Measurements from ENCODE around the gene RABEP2.
"Not testable (repeated sequence)": the region's sequence is repeated elsewhere in the genome, so short reads cannot be mapped to it uniquely, and the experiment has no call there.

Gene RABEP2, protein sequence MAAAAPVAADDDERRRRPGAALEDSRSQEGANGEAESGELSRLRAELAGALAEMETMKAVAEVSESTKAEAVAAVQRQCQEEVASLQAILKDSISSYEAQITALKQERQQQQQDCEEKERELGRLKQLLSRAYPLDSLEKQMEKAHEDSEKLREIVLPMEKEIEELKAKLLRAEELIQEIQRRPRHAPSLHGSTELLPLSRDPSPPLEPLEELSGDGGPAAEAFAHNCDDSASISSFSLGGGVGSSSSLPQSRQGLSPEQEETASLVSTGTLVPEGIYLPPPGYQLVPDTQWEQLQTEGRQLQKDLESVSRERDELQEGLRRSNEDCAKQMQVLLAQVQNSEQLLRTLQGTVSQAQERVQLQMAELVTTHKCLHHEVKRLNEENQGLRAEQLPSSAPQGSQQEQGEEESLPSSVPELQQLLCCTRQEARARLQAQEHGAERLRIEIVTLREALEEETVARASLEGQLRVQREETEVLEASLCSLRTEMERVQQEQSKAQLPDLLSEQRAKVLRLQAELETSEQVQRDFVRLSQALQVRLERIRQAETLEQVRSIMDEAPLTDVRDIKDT
- 8.8 to 37.4 (median 24.0) reads per million in 18 experiments for total RNA-seq

DNA sequence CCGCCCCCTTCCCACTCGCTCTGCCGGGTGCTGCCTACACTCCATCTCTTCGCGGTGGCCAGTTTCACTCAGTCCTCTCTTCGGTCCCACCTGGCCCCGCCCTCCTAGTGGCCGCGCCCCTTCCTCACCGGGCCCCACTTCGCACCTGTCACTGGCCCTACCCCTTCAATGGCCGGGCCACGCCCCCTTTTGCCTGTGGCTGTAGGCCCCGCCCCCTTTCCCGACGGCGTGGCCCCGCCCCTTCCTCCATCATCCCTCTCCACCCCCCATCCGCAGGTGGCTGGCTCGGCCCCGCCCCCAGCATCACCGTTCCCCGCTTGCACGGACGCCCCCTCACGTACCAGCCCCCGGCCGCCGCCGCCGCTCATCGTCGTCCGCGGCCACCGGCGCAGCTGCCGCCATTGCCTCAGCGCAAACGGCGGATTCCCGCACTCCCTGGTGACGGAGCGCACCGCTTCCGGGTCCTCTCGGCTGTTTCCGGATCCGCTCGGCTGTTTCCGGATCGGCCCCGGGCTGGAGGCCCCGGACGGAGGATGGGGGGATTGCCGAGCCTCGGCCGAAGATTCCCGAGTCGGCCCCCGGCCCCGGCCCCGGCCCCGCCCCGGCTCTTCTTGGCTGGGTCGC, at the start of gene RABEP2:
TSS of gene RABEP2 (minus strand) at position 477 of the 624 bp plus-strand sequence. CDS start at position 402, 75 bp downstream.
- DNase-seq, result peak; percentile 93 to 96

DNA sequence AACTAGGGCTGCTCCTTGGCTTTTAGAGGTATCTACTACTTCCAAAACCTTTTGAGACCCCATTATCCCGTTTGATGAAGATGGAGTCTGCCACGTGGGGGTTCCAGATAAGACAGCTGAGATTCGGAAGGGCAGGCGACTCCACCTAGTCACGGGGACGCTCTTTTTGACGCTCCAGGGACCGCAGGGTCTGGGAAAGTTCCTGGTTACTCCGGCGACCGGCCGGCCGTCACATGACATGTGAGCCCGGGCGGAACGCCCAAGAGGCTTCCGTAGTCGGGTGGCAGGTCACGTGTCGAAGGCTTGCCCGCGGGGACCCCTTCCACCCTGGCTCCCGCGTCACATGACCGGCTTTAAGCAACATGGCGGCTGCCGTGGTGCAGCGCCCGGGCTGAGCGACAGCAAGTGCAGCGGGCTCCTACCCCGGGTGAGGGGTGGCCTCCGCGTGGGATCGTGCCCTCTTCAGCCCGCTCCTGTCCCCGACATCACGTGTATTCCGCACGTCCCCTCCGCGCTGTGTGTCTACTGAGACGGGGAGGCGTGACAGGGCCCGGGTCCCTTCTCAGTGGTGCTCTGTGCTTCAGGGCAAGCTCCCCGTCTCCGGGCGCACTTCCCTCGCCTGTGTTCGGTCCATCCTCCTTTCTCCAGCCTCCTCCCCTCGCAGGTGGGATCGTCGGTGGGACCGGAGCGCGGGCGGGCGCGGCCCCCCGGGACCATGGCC, 49.6 kb upstream of the RABEP2 start, which contains the start of gene SPNS1:
TSS of gene SPNS1 (plus strand) at position 342 of the 721 bp plus-strand sequence. CDS start at position 716, 374 bp downstream.
- DNase-seq, result peak; percentile 97 to 98

DNA sequence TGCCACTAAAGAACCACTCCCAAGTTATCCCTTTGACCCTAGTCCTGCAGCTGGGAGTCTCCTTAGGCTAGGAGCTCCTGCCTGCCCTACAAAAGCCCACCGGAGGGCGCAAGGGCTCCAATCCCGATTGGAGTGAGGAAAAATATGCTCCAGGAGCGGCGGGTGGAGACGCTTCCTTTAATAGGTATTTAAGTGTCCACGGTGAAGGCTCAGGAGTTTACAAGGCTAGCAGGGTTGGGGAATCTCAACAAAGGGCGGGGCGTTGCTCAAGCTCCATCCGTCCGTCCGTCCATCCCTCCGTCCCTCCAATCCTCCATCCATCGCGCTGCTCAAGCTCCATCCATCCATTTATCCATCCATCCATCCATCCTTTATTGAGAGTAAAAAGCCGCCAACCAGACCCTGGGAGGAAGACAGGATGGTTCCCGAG, 49.0 kb upstream of the RABEP2 start:
- peak; percentile 37 to 48 for DNase-seq

DNA sequence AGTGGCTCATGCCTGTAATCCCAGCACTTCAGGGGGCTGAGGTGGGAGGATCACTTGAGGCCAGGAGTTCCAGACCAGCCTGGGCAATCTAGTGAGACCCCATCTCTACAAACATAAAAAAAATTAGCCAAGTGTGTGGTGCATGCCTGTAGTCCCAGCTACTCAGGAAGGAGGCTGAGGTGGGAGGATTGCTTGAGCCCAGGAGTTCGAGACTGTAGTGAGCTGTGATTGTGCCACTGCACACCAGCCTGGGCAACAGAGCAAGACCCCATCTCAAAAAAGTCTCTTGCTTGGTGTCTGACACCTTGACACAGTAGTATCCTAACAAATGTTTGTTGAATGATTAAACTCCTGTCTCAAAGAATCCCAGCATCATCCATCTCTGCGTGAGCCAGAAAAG, 44.7 kb upstream of the RABEP2 start:
- DNase-seq, result not testable (repeated sequence)

DNA sequence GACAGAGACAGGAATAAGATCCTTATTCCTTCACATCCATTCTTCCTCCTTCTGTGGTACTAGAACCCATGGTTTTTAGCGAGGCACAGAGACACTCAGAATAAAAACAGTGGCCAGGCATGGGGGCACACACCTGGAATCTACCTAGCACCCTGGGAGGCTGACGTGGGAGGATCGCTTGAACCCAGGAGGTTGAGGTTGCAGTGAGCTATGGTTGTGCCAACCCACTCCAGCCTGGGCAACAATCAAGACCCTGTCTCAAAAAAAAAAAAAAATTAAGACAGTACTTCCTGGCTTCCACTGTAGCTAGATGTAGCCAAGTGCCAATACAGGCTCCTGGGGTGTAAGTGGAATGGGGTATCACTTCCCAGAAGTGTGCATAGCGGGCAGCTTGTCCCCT, 42.1 kb upstream of the RABEP2 start:
- no peak for DNase-seq

DNA sequence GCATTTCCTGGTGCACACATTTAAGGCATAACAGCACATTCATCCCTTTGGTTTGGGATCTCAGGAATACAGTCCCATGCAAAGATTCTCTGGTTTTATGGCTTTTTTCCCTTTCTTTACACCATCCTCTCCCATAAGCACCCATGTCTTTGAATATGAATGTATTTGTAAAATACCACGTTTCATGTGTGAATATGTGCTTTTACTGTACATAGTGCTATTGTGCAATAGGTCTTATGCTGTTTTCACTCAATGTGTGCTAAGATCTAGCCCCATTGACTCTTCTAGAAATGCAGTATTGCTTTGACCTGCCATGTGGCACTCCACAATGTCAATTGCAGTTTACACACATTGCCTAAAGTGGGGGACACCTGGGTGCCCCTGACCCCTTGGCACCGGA, 39.5 kb upstream of the RABEP2 start:
- DNase-seq, result no peak

DNA sequence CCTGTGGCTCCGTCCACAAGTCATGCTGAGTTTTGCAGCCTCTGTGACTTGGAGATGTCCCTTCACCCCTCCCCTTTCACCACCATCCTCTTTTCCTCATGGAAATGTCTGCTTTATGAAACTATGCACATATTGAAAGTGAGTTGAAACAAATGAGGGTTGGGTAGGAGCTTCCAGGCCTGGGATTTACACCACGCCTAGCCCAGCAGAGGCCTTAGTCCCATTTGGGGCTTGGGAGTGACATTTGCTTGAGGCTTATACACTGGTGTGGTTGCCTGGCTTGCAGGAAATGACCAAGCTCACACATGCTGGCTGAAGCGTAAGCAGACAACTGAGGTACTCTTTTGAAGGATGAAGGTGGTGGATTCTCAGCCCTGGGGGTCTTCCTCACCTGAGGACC, 39.0 kb upstream of the RABEP2 start:
- DNase-seq, result no peak

DNA sequence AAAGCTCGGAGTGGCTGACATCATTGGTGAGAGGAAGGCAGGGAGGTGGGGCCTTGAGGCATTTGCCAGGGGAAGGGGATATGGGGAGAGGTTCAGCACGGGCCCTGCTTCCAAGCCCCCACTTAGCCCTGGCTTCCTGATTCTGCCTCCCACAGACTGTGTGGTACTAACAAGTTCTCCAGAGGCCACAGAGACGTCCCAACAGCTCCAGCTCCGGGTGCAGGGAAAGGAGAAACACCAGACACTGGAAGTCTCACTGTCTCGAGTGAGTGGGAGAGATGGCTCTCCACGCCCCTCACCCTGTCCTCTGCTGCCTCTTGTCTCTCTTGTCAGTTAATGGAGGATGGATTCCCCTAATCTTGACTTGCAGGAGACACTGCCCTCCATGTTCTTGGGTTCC, 33.8 kb upstream of the RABEP2 start:
- peak; percentile 21 to 65 for DNase-seq

DNA sequence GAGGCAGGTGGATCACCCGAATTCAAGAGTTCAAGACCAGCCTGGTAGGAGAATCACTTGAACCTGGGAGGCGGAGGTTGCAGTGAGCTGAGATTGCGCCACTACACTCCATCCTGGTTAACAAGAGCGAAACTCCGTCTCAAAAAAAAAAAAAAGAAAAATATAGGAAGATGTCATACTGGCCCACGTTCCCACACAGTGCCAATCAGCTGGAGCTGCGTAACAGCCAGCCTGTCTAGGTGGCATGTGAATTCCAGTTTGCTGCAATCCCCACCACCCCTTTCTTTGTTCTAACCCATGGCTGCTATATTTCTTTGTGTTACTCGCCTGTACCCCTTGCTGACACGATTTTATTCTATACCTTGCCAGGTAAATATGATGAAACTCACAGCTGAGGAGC, 33.2 kb upstream of the RABEP2 start:
- DNase-seq, result peak; percentile 29 to 56

DNA sequence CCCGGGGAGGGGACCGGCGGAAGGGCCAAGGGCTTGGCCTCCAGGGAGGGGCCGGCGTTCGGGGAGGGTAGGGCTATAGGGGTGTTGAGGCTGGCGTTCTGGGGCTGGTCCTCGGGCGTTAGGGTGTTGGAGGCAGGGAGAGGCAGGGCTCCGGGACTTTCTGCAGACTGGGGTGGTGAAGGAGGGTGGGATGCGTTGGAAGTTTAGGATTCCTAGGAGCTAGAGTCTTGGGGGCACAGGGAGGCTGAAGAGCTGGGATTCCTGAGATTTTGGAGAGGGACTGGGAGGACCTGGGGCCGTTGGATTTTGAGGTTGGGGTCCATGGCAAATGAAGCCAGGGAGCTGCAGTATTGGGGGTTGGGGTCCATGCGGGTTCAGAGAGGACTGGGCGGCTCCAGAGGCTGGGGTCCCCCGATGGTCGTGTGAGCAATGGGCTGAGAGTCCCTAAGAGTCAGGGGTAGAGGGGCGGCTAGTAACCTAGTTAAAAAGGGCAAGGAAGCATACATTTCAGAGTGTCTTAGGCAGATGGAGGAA, 26.4 kb upstream of the RABEP2 start:
- peak in 1 of 2 donors; percentile 4 for DNase-seq

DNA sequence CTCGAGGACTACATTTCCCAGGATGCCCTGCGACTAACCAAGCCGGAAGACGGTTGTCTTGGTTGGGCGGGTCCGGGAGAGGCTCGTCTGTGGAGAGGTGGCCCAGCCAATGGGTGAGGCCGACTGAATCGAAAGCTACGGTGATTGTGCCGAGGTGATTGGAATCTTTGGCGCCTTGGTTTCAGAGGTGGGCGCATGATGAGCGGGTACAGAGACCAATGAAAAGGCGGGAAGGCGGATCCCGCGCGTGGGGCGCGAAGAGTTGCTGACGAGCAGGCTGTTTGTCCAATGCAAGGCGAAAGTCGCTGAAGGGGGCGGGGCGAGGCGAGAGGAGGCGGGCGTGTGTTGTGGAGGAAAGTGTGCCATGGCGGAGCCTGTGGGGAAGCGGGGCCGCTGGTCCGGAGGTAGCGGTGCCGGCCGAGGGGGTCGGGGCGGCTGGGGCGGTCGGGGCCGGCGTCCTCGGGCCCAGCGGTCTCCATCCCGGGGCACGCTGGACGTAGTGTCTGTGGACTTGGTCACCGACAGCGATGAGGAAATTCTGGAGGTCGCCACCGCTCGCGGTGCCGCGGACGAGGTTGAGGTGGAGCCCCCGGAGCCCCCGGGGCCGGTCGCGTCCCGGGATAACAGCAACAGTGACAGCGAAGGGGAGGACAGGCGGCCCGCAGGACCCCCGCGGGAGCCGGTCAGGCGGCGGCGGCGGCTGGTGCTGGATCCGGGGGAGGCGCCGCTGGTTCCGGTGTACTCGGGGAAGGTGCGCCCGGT, 25.8 kb upstream of the RABEP2 start, which contains the start of gene NFATC2IP:
TSS of gene NFATC2IP (plus strand) at position 290 of the 762 bp plus-strand sequence. CDS start at position 365, 75 bp downstream.
- DNase-seq, result peak; percentile 100

DNA sequence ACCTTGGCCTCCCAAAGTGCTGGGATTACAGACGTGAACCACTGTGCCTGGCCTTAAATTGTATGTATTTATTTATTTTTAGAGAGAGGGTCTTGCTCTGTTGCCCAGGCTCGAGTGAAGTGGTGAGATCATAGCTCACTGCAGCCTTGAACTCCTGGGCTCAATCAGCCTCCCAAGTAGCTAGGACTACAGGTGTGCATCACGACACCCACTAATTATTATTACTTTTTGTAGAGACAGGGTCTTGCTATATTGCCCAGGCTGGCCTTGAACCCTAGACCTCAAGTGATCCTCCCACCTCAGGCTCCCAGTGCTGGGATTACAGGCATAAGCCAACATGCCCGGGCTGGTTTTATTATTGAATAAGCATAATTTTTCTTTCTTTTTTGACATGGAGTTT, 21.6 kb upstream of the RABEP2 start:
- no peak for DNase-seq

DNA sequence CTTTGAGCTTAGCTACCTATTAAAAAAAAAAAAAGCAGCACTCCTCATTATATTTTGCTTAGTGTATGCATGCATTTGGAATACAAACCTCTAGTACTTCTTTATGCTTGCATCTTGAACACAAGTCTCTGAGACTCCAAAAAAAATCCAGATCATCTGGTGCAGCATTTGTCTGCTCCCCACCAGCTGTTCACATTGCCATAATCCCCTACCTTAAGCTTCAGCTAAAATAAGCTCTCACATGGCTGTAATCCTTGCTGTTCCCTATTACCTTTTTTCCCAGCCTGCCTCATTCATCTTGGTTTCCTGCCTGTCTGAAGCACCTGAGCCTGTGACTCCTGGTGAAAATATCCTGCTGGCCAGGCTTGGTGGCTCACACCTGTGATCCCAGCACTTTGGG, 18.2 kb upstream of the RABEP2 start:
- DNase-seq, result no peak

DNA sequence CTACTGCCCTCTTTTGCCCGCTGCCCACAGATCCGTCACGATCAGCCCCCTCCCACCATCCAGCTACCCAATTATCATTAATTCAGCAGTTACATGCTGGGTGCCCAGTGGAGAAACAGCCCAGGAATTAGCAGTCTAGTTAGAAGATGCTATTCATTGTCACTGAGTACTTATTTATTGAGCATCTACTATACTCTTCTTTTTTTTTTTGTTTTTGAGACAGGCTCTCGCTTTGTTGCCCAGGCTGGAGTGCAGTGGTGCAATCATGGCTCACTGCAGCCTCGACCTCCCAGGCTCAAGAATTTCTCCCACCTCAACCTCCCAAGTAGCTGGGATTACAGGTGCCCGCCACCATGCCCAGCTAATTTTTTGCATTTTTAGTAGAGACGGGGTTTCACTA, 14.8 kb upstream of the RABEP2 start:
- DNase-seq, result not testable (repeated sequence)

DNA sequence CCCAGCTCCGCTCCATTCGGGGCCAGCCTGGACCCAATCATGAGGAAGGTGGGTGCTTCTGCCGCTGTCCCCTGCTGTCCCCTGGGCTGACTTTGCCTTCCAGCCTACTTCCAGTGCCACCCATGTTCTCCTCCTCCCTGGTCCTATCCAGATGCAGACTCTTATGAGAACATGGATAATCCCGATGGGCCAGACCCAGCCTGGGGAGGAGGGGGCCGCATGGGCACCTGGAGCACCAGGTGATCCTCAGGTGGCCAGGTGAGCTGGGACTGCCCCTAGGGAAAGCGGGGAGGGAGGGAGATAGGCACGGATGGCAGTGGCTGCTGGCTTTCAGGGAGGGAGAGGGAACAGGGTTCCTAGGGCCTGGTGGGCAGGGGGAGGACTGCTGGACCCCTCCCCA, 13.7 kb upstream of the RABEP2 start:
- DNase-seq, result no peak

DNA sequence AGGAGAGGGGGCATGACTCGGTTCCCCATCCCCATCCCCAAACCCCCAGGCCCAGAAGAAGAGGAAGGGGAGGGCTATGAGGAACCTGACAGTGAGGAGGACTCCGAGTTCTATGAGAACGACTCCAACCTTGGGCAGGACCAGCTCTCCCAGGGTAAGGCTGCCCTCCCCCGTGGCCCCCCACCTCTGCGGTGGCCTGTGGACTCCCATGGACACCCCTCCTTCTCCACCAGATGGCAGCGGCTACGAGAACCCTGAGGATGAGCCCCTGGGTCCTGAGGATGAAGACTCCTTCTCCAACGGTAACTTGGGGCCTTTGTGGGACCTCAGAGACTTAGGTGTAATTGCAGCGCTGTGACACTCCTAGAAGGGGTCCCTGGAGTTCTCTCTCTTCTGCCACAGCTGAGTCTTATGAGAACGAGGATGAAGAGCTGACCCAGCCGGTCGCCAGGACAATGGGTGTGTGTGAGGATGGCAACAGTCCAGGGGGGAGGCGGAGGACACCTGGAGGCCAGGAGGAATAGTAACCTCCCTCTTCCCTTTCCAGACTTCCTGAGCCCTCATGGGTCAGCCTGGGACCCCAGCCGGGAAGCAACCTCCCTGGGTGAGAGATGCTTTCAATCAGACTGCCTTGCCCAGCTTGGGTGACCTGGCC, 12.3 kb upstream of the RABEP2 start:
- DNase-seq, result no peak

DNA sequence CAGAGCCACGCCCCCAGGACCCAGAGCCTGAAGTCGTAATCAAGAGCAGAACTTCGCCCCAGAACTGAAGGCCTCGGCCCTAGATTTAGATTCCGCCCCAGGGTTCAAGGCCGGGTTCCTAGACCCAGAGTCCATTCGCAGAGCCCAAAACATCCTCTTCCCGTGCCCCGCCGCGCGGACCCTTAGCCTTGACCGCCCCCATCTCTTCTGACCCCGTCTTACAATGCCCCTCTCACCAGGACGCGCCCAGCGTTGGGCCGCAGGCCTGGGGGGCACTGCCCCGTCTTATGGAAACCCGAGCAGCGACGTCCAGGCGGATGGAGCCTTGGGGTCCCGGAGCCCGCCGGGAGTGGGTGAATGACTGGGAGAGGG, 11.7 kb upstream of the RABEP2 start:
- no peak for DNase-seq

DNA sequence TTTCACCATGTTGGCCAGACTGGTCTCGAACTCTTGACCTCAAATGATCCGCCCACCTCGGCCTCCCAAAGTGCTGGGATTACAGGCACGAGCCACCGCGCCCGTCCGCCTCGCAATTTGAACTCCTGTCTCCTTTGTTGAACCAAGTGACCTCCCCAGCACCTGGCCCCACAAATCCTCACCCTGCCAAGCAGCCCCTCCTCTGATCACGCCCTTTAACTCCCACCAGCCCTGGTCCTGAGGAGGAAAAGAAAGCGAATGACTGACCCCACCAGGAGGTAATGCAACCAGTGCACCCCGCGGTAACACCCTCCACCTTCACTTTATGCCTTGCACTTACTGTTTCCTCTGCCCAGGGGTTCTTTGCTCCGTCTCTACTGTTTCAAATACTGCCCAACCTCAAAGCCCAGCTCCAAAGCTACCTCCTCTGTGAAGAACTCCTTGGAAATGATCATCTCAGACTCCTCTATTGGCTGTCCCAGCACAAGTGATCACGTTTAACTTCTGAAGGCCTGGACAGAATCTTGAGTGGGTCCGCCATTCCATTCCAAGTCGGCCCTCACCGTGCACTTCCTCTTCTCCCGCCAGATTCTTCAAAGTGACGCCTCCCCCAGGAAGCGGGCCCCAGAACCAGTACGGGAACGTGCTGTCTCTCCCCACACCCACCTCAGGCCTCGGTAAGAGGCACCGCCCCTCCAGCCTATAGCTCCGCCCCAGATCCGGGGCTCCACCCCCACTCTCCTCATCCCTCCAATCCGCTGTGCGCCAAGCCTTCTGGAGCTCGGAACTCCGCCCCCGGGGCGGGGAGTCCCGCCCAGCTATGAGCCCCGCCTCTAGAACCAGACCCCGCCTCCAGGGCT, 11.1 kb upstream of the RABEP2 start:
- DNase-seq, result peak; percentile 98

DNA sequence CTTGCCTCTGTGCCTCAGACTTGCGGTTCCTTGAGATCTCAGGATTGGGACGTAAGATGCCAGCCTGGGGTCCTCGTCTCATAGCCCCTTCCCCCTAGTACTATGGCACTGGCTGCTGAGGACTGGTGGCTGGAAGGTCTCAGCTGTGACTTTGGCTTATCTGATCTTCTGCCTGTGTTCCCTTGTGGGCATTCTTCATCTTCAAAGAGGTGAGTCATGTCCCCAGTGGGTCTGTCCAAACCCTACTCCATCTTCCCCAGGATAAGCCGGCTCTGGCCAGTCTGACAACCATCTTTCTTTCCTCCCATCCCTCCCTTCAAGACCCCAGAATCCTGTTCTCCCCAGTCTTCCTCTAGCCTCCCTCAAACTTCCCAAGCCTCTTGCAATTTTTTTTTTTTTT, 10.3 kb upstream of the RABEP2 start:
- no peak for DNase-seq

DNA sequence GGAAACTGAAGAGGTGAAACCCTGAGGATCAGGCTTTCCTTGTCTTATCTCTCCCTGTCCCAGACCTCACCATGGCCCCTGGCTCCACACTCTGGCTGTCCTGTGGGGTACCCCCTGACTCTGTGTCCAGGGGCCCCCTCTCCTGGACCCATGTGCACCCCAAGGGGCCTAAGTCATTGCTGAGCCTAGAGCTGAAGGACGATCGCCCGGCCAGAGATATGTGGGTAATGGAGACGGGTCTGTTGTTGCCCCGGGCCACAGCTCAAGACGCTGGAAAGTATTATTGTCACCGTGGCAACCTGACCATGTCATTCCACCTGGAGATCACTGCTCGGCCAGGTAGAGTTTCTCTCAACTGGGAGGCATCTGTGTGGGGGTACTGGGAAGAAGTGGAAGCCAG, 8.1 kb upstream of the RABEP2 start:
- DNase-seq, result no peak
